SK-N-SH treated with all-trans-retinoic acid at 6 μM for 48 hours (cell line): ENCODE results near the gene SORCS3.

Experiments
- ARNTL ChIP-seq: fragments of 450-650 bp; formaldehyde crosslinking; IDR thresholded peaks from 2 replicates; pipeline ENCODE4 v1.5.0; 2020; ENCODE audit warnings: low read depth, mild to moderate bottlenecking, moderate library complexity, borderline replicate concordance
- ESRRG ChIP-seq: fragments of 250-450 bp; sonication (Bioruptor Pico); IDR thresholded peaks from 2 replicates; pipeline ENCODE4 v1.6.1; 2021; ENCODE audit warnings: mild to moderate bottlenecking
- GLIS3 ChIP-seq: fragments of 250-450 bp; sonication (Bioruptor Pico); IDR thresholded peaks from 2 replicates; pipeline ENCODE4 v1.5.0; 2020; ENCODE audit warnings: mild to moderate bottlenecking, moderate library complexity
- OSR1 ChIP-seq: fragments of 250-450 bp; sonication (Bioruptor Pico); IDR thresholded peaks from 2 replicates; pipeline ENCODE4 v1.8.0; 2022; ENCODE audit warnings: moderate library complexity, mild to moderate bottlenecking, inconsistent platforms
- ZFP3 ChIP-seq: fragments of 250-450 bp; sonication (Bioruptor Pico); IDR thresholded peaks from 2 replicates; pipeline ENCODE4 v1.5.0; 2020; ENCODE audit warnings: mild to moderate bottlenecking, moderate library complexity
- ZNF70 ChIP-seq: fragments of 450-650 bp; formaldehyde crosslinking; IDR thresholded peaks from 2 replicates; pipeline ENCODE4 v1.5.0; 2020; ENCODE audit warnings: mild to moderate bottlenecking, moderate library complexity
- TF ChIP-seq, protein P1 (sequence below): fragments of 250-450 bp; sonication (Bioruptor Pico); IDR thresholded peaks from 2 replicates; pipeline ENCODE4 v1.8.0; 2020; ENCODE audit warnings: mild to moderate bottlenecking, moderate library complexity, borderline replicate concordance

DNA sequence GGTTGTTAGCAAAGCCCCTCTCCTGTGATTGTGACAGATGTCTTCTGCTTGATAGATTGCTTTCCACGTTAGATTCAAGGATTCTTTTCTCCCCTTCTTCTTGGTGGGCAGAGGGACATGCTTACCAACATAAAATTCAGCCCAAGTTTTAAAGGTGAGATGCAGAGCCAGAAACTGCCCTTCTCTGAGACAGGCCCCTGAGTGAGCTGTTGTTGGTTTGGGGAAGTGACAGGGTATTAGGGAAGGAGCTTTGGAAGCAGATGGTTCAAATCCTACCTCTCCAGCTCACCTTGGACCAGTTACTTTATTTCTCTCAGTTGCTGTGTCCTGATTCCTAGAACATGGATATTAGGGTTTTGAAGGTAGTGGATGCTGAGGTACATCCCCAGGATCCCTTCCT, 53.0 kb downstream of the SORCS3 start:
- TF ChIP-seq ZFP3: no peak
- no peak for TF ChIP-seq ESRRG (CRISPR knock-in tag)
- TF ChIP-seq ARNTL (CRISPR knock-in tag): no peak
- no peak for TF ChIP-seq OSR1
- no peak for TF ChIP-seq ZNF70 (CRISPR knock-in tag)
- TF ChIP-seq, protein P1, sequence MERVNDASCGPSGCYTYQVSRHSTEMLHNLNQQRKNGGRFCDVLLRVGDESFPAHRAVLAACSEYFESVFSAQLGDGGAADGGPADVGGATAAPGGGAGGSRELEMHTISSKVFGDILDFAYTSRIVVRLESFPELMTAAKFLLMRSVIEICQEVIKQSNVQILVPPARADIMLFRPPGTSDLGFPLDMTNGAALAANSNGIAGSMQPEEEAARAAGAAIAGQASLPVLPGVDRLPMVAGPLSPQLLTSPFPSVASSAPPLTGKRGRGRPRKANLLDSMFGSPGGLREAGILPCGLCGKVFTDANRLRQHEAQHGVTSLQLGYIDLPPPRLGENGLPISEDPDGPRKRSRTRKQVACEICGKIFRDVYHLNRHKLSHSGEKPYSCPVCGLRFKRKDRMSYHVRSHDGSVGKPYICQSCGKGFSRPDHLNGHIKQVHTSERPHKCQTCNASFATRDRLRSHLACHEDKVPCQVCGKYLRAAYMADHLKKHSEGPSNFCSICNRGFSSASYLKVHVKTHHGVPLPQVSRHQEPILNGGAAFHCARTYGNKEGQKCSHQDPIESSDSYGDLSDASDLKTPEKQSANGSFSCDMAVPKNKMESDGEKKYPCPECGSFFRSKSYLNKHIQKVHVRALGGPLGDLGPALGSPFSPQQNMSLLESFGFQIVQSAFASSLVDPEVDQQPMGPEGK: no peak
- no peak for TF ChIP-seq GLIS3 (CRISPR knock-in tag)
